GM12801 (cell line): ENCODE measurements around the gene SLC7A6.

ENCODE experiments used
- TF ChIP-seq, protein P1 (sequence below): IDR thresholded peaks from one replicate; pipeline ENCODE4 v1.5.1; 2011; ENCODE audit warnings: control low read depth; ENCODE audit not compliant: insufficient read length; ENCODE audit errors: extremely low read depth

SLC7A6 gene

GRCh38 chr16:68235887-68236136 is 28.5 kb upstream of the SLC7A6 start, which contains the start of gene ESRP2:
TSS of gene ESRP2 (minus strand) at chr16:68236127. CDS start at chr16:68236045, 82 bp downstream.
- TF ChIP-seq, protein P1, sequence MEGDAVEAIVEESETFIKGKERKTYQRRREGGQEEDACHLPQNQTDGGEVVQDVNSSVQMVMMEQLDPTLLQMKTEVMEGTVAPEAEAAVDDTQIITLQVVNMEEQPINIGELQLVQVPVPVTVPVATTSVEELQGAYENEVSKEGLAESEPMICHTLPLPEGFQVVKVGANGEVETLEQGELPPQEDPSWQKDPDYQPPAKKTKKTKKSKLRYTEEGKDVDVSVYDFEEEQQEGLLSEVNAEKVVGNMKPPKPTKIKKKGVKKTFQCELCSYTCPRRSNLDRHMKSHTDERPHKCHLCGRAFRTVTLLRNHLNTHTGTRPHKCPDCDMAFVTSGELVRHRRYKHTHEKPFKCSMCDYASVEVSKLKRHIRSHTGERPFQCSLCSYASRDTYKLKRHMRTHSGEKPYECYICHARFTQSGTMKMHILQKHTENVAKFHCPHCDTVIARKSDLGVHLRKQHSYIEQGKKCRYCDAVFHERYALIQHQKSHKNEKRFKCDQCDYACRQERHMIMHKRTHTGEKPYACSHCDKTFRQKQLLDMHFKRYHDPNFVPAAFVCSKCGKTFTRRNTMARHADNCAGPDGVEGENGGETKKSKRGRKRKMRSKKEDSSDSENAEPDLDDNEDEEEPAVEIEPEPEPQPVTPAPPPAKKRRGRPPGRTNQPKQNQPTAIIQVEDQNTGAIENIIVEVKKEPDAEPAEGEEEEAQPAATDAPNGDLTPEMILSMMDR: no peak

DNA sequence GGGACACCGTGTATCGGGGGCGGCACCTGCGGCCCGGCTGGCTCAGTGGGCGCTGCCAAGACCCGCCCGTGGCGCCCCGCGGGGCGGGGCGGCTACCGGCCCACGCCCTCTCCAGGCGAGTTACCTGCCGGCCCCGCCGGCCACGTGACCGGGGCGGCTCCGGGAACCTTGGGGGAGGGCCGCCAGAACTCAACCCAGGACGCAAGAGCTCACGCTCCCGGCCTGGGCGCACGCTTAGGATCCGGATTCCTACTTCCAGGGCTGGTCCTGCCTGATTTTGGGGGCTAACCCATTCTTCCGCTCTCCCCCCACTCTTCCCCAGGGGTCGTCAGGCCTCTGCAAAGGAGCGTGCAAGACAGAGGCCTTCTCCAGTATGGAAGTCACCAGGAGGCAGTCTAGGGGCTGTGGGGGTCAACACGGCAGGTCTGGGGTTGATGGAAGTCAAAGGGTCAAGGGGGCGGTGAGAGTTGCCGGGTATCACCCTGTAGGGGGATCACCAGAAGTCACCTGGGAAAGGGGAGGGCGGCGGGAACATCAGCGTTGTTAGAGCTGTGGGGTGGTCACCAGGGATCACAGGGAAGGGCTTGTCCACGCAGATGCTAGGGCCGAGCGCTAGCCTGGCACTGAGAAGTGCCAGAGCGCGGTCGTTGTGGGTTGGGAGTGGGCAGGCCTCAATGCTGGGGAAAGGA is 28.0 kb upstream of the SLC7A6 start:
- TF ChIP-seq, protein P1: no peak

GRCh38 chr16:68236826-68237242 is 27.5 kb upstream of the SLC7A6 start:
- TF ChIP-seq, protein P1: no peak

DNA sequence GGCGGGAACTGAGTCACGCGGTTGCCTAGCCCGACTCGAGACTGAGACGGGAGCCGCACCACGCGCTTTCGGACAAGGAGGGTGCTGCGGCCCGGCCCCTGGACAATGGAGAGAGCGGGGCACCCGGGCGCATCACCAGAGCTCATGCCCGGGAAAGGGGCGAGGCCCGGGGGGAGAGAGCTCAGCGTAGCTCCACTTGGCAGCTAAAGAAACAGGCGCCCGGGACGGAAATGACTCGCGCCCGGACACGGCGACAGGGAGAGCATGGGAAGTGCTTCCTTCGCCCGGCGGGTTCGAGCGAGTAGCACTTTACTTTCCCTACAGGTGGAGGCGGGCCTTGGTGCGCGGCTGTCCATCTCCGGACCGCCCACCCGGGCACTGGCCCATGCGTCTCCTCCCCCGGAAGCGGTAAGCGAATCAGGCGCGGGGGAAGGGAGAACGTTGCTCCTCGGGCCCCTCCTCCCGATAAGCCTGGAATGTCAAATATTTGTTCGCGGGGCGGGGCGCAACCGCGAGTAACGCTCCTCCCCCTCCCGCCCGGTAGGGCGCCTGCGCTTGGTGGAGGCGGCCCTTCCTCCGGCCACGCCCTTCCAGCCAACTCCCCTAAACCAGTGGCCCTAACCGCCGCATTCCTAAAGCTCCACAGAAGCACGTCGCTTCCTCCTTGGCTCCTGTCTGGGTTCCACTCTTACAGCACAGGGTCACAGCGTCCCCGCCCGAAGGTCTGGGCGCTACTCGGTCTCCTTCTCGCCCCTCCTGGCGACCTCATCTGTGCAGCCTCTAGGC is 26.9 kb upstream of the SLC7A6 start:
- TF ChIP-seq, protein P1: no peak

GRCh38 chr16:68238029-68238345 is 26.3 kb upstream of the SLC7A6 start:
- TF ChIP-seq, protein P1: no peak

DNA sequence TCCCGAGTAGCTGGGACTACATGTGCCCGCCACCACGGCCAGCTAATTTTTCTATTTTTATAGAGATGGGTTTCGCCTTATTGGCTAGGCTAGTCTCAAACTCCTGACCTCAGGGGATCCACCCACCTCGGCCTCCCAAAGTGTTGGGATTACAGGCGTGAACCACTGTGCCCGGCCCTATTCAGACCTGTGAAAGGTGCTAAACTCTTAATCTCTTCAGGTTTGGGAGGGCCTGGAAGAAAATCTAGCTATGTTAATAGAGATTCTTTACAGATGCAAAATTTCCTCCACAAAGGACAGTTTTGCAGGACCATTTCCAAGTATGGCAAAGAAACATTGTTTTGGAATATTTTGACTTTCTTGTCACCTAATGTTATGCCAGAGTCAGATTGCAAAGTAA is 22.2 kb upstream of the SLC7A6 start:
- TF ChIP-seq, protein P1: no peak

DNA sequence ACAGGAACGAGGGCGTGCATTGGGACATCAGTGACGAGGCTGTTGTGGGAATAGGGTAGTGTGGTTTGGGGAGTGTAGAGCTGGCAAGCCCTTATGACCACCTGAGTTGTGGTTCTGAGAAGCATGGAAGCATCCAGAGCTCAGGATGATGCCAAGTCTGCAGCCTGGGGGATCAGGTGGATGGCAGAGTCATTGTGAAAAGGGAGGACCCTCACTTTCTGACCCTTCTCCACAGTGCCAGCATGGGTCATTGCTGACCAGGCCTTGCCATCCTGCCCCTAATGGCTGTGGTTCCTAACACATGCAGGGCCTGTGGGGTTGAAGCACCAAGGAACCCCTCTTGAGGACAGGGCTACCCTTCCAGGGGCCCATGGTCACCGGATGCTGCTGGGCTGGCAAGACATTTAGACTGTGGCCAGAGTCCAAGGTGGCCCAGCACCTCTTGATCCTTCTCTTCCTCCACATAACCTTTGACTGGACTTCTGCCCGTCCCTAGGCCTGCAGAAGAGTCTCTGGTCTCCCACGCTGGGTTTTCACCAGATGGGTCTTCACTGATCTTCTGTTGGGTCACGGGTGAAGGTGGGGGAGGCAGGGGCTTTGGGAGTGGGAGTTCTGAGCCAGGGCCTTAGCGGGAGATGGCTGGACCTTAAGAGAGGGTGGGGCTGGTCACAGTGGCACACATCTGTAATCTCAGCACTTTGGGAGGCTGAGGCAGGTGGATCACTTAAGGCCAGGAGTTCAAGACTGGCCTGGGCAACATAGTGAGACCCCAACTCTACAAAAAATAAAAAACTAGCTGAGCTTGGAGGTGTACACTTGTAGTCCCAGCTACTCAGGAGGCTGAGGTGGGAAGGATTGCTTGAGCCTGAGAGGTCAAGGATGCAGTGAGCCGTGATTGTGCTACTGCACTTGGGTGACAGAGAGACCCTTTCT is 21.1 kb upstream of the SLC7A6 start:
- TF ChIP-seq, protein P1: no peak
